Tibial nerve (tissue), 4 donors: ENCODE data around the gene ZBTB32.

ENCODE experiments used
- EP300 ChIP-seq, 2 donors: sonication (generic); formaldehyde crosslinking; IDR thresholded peaks; one replicate each; pipeline ENCODE4 v1.6.1; 2017; ENCODE audit warnings: antibody characterized with exemption in 2 of 2, mild to moderate bottlenecking in 1 of 2
- POLR2A ChIP-seq, 2 donors: fragments of 450-650 bp; IDR thresholded peaks; one replicate each; pipeline ENCODE4 v1.6.1; 2017; ENCODE audit warnings: antibody characterized with exemption in 2 of 2, mild to moderate bottlenecking in 2 of 2, moderate library complexity in 2 of 2
- TF ChIP-seq, protein P1 (sequence below), 5 experiments: fragments of 200-600 bp in 3 of 5; fragments of 450-650 bp in 2 of 5; sonication (generic) in 3 of 5; IDR thresholded peaks; one replicate each; pipeline ENCODE4 v1.5.1; 2016 to 2019; ENCODE audit warnings: antibody characterized with exemption in 5 of 5, mild to moderate bottlenecking in 3 of 5, moderate library complexity in 2 of 5

DNA sequence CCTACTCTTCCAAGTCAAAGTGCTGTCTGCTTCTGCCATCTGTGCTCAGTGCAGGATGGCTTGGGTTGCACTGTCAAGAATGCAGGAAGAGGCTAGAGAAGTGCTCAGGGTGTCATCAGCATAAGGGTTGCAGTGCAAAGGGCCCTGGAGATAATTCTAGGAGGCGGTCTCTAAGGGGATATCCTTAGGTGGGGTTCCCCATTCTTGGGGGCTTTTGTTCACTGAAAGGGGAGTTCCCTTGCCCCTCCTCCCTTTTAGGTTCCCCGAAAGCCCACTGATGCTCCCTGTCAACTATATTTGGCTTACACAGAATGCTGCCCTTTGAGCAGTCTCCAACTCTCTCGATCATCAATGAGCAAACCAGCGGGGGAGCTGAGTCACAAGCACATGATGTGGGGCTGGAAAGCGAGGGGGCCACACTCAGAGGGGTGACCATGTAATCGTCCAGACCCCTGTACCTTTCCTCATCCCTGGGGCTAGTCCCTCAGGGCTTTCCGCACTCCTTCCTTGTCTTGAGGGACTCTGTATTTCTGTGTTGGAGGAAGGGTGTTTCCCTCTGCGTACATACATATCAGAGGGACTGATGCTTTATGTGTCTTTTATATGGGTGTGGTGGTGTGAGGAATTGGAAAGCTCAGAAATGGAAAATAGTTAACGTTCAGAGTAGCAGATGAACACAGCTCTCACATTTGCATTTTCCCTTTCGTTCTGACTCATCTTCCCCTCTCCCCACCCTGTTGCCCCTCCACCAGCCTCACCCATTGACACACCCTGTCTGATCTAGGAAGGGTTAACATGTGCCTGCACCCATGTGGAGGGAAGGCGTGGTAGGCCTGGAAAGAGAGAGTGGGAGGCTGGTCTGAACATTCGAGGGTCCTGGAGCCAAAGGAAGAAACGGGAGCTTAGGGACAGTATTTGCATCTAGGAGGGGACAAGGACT, 6.7 kb downstream of the ZBTB32 start:
- TF ChIP-seq, protein P1, sequence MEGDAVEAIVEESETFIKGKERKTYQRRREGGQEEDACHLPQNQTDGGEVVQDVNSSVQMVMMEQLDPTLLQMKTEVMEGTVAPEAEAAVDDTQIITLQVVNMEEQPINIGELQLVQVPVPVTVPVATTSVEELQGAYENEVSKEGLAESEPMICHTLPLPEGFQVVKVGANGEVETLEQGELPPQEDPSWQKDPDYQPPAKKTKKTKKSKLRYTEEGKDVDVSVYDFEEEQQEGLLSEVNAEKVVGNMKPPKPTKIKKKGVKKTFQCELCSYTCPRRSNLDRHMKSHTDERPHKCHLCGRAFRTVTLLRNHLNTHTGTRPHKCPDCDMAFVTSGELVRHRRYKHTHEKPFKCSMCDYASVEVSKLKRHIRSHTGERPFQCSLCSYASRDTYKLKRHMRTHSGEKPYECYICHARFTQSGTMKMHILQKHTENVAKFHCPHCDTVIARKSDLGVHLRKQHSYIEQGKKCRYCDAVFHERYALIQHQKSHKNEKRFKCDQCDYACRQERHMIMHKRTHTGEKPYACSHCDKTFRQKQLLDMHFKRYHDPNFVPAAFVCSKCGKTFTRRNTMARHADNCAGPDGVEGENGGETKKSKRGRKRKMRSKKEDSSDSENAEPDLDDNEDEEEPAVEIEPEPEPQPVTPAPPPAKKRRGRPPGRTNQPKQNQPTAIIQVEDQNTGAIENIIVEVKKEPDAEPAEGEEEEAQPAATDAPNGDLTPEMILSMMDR (IDR thresholded peaks at IDR 0.05): no peak
- TF ChIP-seq POLR2A (IDR thresholded peaks at IDR 0.05) (no peak), EP300 (IDR thresholded peaks at IDR 0.05) (no peak)
